H1 (cell line): ENCODE data around the gene MYBPH. TPM values are rescaled to one million over a fixed set of nuclear protein-coding genes. Genes with fewer than 3 reads are reported as not detected.

ENCODE experiments used
- CTCF ChIA-PET: fragments of 300-600 bp; sonication (Branson Sonifier 250); formaldehyde crosslinking; loops from one replicate; lab custom pipeline; 2021; ENCODE audit not compliant: partially characterized antibody; lab: Charles Lee
- POLR2A ChIA-PET: fragments of 300-600 bp; sonication (Branson Sonifier 250); formaldehyde crosslinking; loops from one replicate; lab custom pipeline; 2021; ENCODE audit warnings: inconsistent platforms; ENCODE audit not compliant: partially characterized antibody; lab: Charles Lee
- DNase-seq, 2 experiments: peaks; one replicate each; pipeline versions ENCODE4 v3.0.0 to v3.0.0-alpha.2; 2010 to 2022; ENCODE audit warnings: low spot score in 2 of 2, low read depth in 1 of 2, mixed read lengths in 1 of 2
- FAIRE-seq: peaks from 2 replicates; lab custom pipeline; 2011; peaks lifted over from hg19 to GRCh38; lab: Jason Lieb, UNC
- H2AFZ ChIP-seq: 2 replicates; pipeline ENCODE4 v1.8.1; 2012; ENCODE audit warnings: low read length, inconsistent platforms
- H2AK5ac ChIP-seq: 2 replicates; pipeline ENCODE4 v1.6.1; 2013; ENCODE audit warnings: low read depth, low read length
- H2BK120ac ChIP-seq: replicated peaks from 2 replicates; pipeline ENCODE3; 2013; ENCODE audit warnings: low read depth, low read length, inconsistent platforms
- H2BK12ac ChIP-seq: 2 replicates; pipeline ENCODE4 v1.6.1; 2013; ENCODE audit warnings: low read depth, low read length
- H2BK15ac ChIP-seq: 2 replicates; pipeline ENCODE4 v1.6.1; 2013; ENCODE audit warnings: low read length
- H2BK20ac ChIP-seq: 2 replicates; pipeline ENCODE4 v1.6.1; 2013; ENCODE audit warnings: low read length
- H2BK5ac ChIP-seq: 2 replicates; pipeline ENCODE4 v1.6.1; 2013; ENCODE audit warnings: low read depth, low read length
- H3K14ac ChIP-seq: 2 replicates; pipeline ENCODE4 v1.6.1; 2013; ENCODE audit warnings: inconsistent platforms; ENCODE audit not compliant: insufficient read length
- H3K18ac ChIP-seq: 2 replicates; pipeline ENCODE4 v1.6.1; 2013; ENCODE audit warnings: low read length; ENCODE audit errors: extremely low read depth
- H3K23ac ChIP-seq: 2 replicates; pipeline ENCODE4 v1.6.1; 2013; ENCODE audit warnings: inconsistent platforms; ENCODE audit not compliant: insufficient read length
- H3K23me2 ChIP-seq: 2 replicates; pipeline ENCODE4 v1.6.1; 2013; ENCODE audit warnings: low read depth, low read length
- H3K27ac ChIP-seq: 2 replicates; pipeline ENCODE4 v1.6.1; 2011; ENCODE audit warnings: low read depth, low read length, inconsistent platforms
- H3K27me3 ChIP-seq, 4 experiments: replicated peaks in 1 of 4; 1 replicate in 1 of 4; 2 replicates in 3 of 4; pipeline versions ENCODE4 v1.6.1 to v1.8.1; 2011 to 2013; ENCODE audit warnings: low read length in 3 of 4, mild to moderate bottlenecking in 3 of 4, inconsistent platforms in 2 of 4, mixed read lengths in 2 of 4, moderate library complexity in 1 of 4; ENCODE audit not compliant: control insufficient read depth in 3 of 4, insufficient read depth in 3 of 4; ENCODE audit errors: extremely low read depth in 1 of 4
- H3K36me3 ChIP-seq, 4 experiments: 2 replicates each; pipeline versions ENCODE4 v1.6.1 to v1.8.1; 2011 to 2013; ENCODE audit warnings: mild to moderate bottlenecking in 4 of 4, low read length in 3 of 4, moderate library complexity in 2 of 4, control low read depth in 1 of 4, inconsistent platforms in 1 of 4; ENCODE audit not compliant: insufficient read depth in 4 of 4, control insufficient read depth in 2 of 4
- H3K4ac ChIP-seq: replicated peaks from 2 replicates; pipeline ENCODE3; 2013; ENCODE audit warnings: low read length, low read depth, mixed read lengths, inconsistent platforms; ENCODE audit not compliant: insufficient read length
- H3K4me1 ChIP-seq, 4 experiments: replicated peaks in 1 of 4; 1 replicate in 1 of 4; 2 replicates in 3 of 4; pipeline versions ENCODE4 v1.6.1 to v1.8.1; 2011 to 2013; ENCODE audit warnings: low read length in 3 of 4, inconsistent platforms in 2 of 4, mixed read lengths in 1 of 4; ENCODE audit not compliant: insufficient read depth in 4 of 4, control insufficient read depth in 3 of 4
- H3K4me2 ChIP-seq, 2 experiments: 2 replicates each; pipeline versions ENCODE4 v1.6.1 to v1.8.1; 2011 to 2013; ENCODE audit warnings: low read depth in 2 of 2, low read length in 2 of 2, control low read depth in 1 of 2, inconsistent platforms in 1 of 2, mild to moderate bottlenecking in 1 of 2; ENCODE audit not compliant: insufficient read depth in 1 of 2
- H3K4me3 ChIP-seq, 4 experiments: fragments of 200-600, 300-600 bp in 1 of 4; sonication (generic), shearing (Covaris generic), sonication (Bioruptor Twin) in 1 of 4; 2 replicates each; pipeline versions ENCODE4 v1.5.1 to v1.8.1; 2011 to 2016; ENCODE audit warnings: low read length in 4 of 4, low read depth in 3 of 4, control low read depth in 2 of 4, inconsistent platforms in 2 of 4, mild to moderate bottlenecking in 2 of 4, mixed read lengths in 1 of 4, moderate library complexity in 1 of 4; ENCODE audit not compliant: insufficient read depth in 2 of 4; ENCODE audit errors: extremely low read depth in 1 of 4
- H3K56ac ChIP-seq: replicated peaks from 2 replicates; pipeline ENCODE3; 2013; ENCODE audit warnings: low read depth, mild to moderate bottlenecking, mixed read lengths, low read length, inconsistent platforms; ENCODE audit not compliant: insufficient read length
- H3K79me1 ChIP-seq: 2 replicates; pipeline ENCODE4 v1.6.1; 2013; ENCODE audit warnings: low read depth, low read length, control low read depth
- H3K79me2 ChIP-seq, 2 experiments: 2 replicates each; pipeline versions ENCODE4 v1.6.1 to v1.8.1; 2012 to 2013; ENCODE audit warnings: low read length in 2 of 2, mild to moderate bottlenecking in 2 of 2, inconsistent platforms in 1 of 2; ENCODE audit not compliant: insufficient read depth in 2 of 2, control insufficient read depth in 1 of 2
- H3K9ac ChIP-seq, 4 experiments: replicated peaks in 1 of 4; 1 replicate in 1 of 4; 2 replicates in 3 of 4; pipeline versions ENCODE4 v1.6.1 to v1.8.1; 2011 to 2013; ENCODE audit warnings: low read depth in 3 of 4, low read length in 3 of 4, control low read depth in 2 of 4, mild to moderate bottlenecking in 2 of 4, moderate library complexity in 2 of 4, inconsistent platforms in 1 of 4; ENCODE audit errors: extremely low read depth in 1 of 4
- H3K9me3 ChIP-seq, 2 experiments: 2 replicates each; pipeline versions ENCODE4 v1.6.1 to v1.8.1; 2012 to 2013; ENCODE audit warnings: mild to moderate bottlenecking in 2 of 2, moderate library complexity in 2 of 2, control low read depth in 1 of 2, inconsistent platforms in 1 of 2, low read depth in 1 of 2, low read length in 1 of 2, mixed read lengths in 1 of 2; ENCODE audit not compliant: insufficient read depth in 2 of 2
- H4K20me1 ChIP-seq, 2 experiments: replicated peaks in 1 of 2; 2 replicates each; pipeline versions ENCODE3 to v1.8.1; 2011 to 2013; ENCODE audit warnings: inconsistent platforms in 2 of 2, low read length in 2 of 2, mild to moderate bottlenecking in 1 of 2; ENCODE audit not compliant: insufficient read depth in 2 of 2, control insufficient read depth in 1 of 2
- H4K5ac ChIP-seq: 2 replicates; pipeline ENCODE4 v1.6.1; 2013; ENCODE audit warnings: low read length, low read depth, mixed read lengths, inconsistent platforms; ENCODE audit not compliant: insufficient read length
- H4K8ac ChIP-seq: 2 replicates; pipeline ENCODE4 v1.8.0; 2013; ENCODE audit warnings: mild to moderate bottlenecking, moderate library complexity, low read length, inconsistent platforms; ENCODE audit not compliant: insufficient read depth; ENCODE audit errors: extremely low read depth
- H4K91ac ChIP-seq: replicated peaks from 2 replicates; pipeline ENCODE3; 2013; ENCODE audit warnings: low read length, mixed read lengths, inconsistent platforms; ENCODE audit not compliant: insufficient read length
- BACH1 ChIP-seq: IDR thresholded peaks from 2 replicates; pipeline ENCODE4 v1.6.1; 2012; ENCODE audit warnings: low read length, improper control_type of control experiment
- CTCF ChIP-seq, 3 experiments: IDR thresholded peaks; 1 replicate in 2 of 3; 2 replicates in 1 of 3; pipeline versions ENCODE4 v1.5.1 to v1.6.1; 2011; ENCODE audit warnings: low read length in 3 of 3, mild to moderate bottlenecking in 3 of 3, inconsistent platforms in 2 of 3, low read depth in 1 of 3, moderate library complexity in 1 of 3; ENCODE audit not compliant: insufficient read depth in 1 of 3; ENCODE audit errors: control extremely low read depth in 1 of 3
- E2F6 ChIP-seq: IDR thresholded peaks from 2 replicates; pipeline ENCODE4 v1.6.1; 2012; ENCODE audit warnings: inconsistent platforms
- KDM4A ChIP-seq: IDR thresholded peaks from one replicate; pipeline ENCODE4 v1.7.1; 2012; ENCODE audit warnings: low read depth, mild to moderate bottlenecking, moderate library complexity, low read length, inconsistent platforms; ENCODE audit not compliant: severe bottlenecking
- RFX5 ChIP-seq: IDR thresholded peaks from 2 replicates; pipeline ENCODE4 v1.6.1; 2011; ENCODE audit warnings: low read depth, low read length, improper control_type of control experiment, borderline replicate concordance
- WGBS, 2 experiments: shearing (Covaris generic) in 1 of 2; methylation state at CpG; one replicate each; pipeline versions ENCODE4 v1.1.6 to v1.1.7; 2013 to 2015; ENCODE audit warnings: low lambda C conversion rate in 2 of 2, mixed read lengths in 2 of 2, inconsistent platforms in 1 of 2, low coverage in 1 of 2, missing lambda C conversion rate in 1 of 2; ENCODE audit not compliant: insufficient replicate concordance in 2 of 2, insufficient coverage in 1 of 2, insufficient read length in 1 of 2; ENCODE audit errors: extremely low coverage in 1 of 2, missing lambda C conversion rate in 1 of 2; 5-methylcytosine and 5-hydroxymethylcytosine counted together
- polyA plus RNA-seq, 7 experiments: library from polyadenylated mRNA; depleted of rRNA in 3 of 7; stranded (reverse) in 5 of 7; unstranded in 2 of 7; fragments of >200 nt in 5 of 7; fragments of 200-250 nt in 2 of 7; gene quantifications; 1 replicate in 5 of 7; 2 replicates in 1 of 7; 4 replicates in 1 of 7; pipeline versions ENCODE4 v1.2.1 to v1.2.3, GENCODE V29; 2011 to 2013; ENCODE audit warnings: missing spikeins in 2 of 7, mixed read lengths in 2 of 7
- total RNA-seq: library from RNA; stranded (reverse); fragmentation: NEBNext Ultra II Directional; extraction: Animal tissue kit (Norgen Biotek cat#: 25700); gene quantifications from 2 replicates; pipeline ENCODE4 v1.2.1, GENCODE V29; 2021
- TF ChIP-seq, protein P1 (sequence below): IDR thresholded peaks from 2 replicates; pipeline ENCODE4 v1.6.1; 2012; ENCODE audit warnings: inconsistent platforms

The MYBPH gene
- total and polyA plus RNA-seq, 2 of the 8 experiments (the other 6 are each of a cell fraction or from before 2014, with no cell fraction given): not detected

DNA sequence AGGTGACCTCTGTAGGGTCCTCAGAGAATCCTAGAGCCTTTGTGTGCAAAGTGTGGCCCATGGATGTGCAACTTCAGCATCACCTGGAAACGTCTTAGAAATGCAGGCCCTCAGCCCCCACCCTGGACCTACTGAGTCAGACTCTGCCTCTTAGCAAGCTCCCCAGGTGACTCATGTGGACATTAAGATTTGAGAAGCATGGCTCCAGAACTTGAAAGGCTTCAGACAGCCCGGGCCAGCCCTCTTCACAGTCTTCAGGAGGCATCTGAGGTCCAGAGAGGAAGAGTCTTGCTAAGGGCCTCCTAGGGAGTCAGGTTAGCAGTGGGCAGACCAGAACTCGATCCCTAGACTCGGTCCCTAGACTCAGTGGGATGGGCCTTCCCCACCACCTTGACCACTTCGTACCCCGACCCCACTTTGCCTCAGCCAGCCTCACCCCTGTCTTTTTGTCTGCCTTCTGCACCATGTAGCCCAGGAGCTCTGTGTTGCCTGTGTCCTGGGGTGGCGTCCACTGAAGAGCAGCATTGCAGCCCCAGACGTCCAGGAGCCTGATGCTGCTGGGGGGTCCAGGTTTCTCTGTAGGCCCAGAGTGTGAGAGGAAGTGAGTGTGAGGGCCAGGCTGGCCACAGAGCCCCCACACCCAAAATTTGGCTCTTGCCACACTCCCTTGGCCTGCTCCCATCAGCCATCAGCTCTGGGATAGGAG is 4.8 kb downstream of the MYBPH start:
- DNase-seq (no peak), FAIRE-seq (no peak)
- H2BK20ac ChIP-seq: no peak overlapping the region
- no peaks in the 10 kb centered on the region for H3K79me1 ChIP-seq
- peaks cover 0 to 7% (median 0%) of the 10 kb centered on the region in 4 experiments; a peak in 3 of 7 replicates for H3K4me1 ChIP-seq
- H3K9me3 ChIP-seq: no peaks in the 10 kb centered on the region
- H3K56ac ChIP-seq: no peak overlapping the region
- no peak overlapping the region for H3K9ac ChIP-seq
- H3K23me2 ChIP-seq: no peaks in the 10 kb centered on the region
- H2BK5ac ChIP-seq: no peak overlapping the region; the same call in 1 of the 2 replicates
- H3K27ac ChIP-seq: no peak overlapping the region
- no peaks in the 10 kb centered on the region for H3K36me3 ChIP-seq
- H4K5ac ChIP-seq: no peak overlapping the region
- 88% methylated on average over 8 of the region's 8 CpGs; no CpG with 5 or more reads in 1 of the 2 experiments for WGBS, 2 experiments
- no peak overlapping the region for H2AFZ ChIP-seq
- H3K4ac ChIP-seq: no peak overlapping the region
- no peak overlapping the region for H4K91ac ChIP-seq
- H3K18ac ChIP-seq: no peak overlapping the region
- H3K4me2 ChIP-seq: no peak overlapping the region
- no peak overlapping the region for H2BK12ac ChIP-seq
- TF ChIP-seq BACH1 (no peak), KDM4A (no peak), E2F6 (no peak), CTCF (IDR thresholded peaks at IDR 0.05; ENCODE audit: control extremely low read depth in 1 of 3, insufficient read depth in 1 of 3, low read depth in 1 of 3, low read length in 3 of 3) (no peak), RFX5 (no peak)
- TF ChIP-seq, protein P1, sequence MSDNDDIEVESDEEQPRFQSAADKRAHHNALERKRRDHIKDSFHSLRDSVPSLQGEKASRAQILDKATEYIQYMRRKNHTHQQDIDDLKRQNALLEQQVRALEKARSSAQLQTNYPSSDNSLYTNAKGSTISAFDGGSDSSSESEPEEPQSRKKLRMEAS: no peak
- H2BK120ac ChIP-seq: no peak overlapping the region
- CTCF ChIA-PET: interaction anchor here (0.6 to 16.8 kb wide), 21 partner anchors 8 to 1077 kb away, joined by 3 to 511 read pairs (median 25); partner anchors contain the start of genes ADORA1, CHI3L1 and MYOG
- no peak overlapping the region for H2AK5ac ChIP-seq
- H2BK15ac ChIP-seq: no peak overlapping the region
- H3K14ac ChIP-seq: no peak overlapping the region
- no peak overlapping the region for H3K4me3 ChIP-seq
- H3K27me3 ChIP-seq: no peaks in the 10 kb centered on the region
- POLR2A ChIA-PET: interaction anchor here (0.6 to 0.9 kb wide), 2 partner anchors 37 to 74 kb away, joined by 3 to 4 read pairs; no protein-coding TSS in a partner anchor
- H4K8ac ChIP-seq: 0 out of 2 replicates have a peak overlapping the region, but pooled peaks have one; percentile 21
- H3K79me2 ChIP-seq: no peaks in the 10 kb centered on the region
- no peak overlapping the region for H3K23ac ChIP-seq
- H4K20me1 ChIP-seq: no peaks in the 10 kb centered on the region
